Pancreas (tissue), 10 donors: Measurements from ENCODE around the gene EML1. TPM values are rescaled to one million over a fixed set of nuclear protein-coding genes. Genes with fewer than 3 reads are reported as not detected.

Experiments used
- ATAC-seq, 4 donors: fragments of 200-7000 bp; cut with Tn5 transposase; one replicate each; pipeline versions ENCODE4 v1.8.0 to v1.9.1; 2020; ENCODE audit warnings: mild to moderate bottlenecking in 4 of 4, moderate library complexity in 4 of 4
- DNase-seq, 6 donors: peaks; one replicate each; pipeline ENCODE4 v3.0.0-alpha.2; 2020
- FAIRE-seq: peaks from 2 replicates; lab custom pipeline; 2012; peaks lifted over from hg19 to GRCh38; lab: Jason Lieb, UNC
- H3K27ac ChIP-seq, 4 donors: fragments of 200-600 bp; sonication (generic); 1 replicate in 3 of 4; 2 replicates in 1 of 4; pipeline versions ENCODE4 v1.5.0 to v1.8.0; 2020
- H3K27me3 ChIP-seq, 4 donors: fragments of 200-600 bp; one replicate each; pipeline ENCODE4 v1.8.0; 2021
- H3K36me3 ChIP-seq, 3 donors: fragments of 200-600 bp; sonication (generic) in 1 of 3; one replicate each; pipeline versions ENCODE4 v1.5.0 to v1.8.0; 2020 to 2021
- H3K4me1 ChIP-seq, 3 donors: fragments of 200-600 bp; one replicate each; pipeline ENCODE4 v1.8.0; 2021
- H3K4me3 ChIP-seq, 4 donors: fragments of 200-600 bp; sonication (generic) in 2 of 4; one replicate each; pipeline versions ENCODE4 v1.5.0 to v1.8.0; 2020 to 2021
- H3K9me3 ChIP-seq, 4 donors: fragments of 200-600 bp; one replicate each; pipeline ENCODE4 v1.8.0; 2021
- CTCF ChIP-seq, 4 donors: fragments of 200-600 bp; sonication (generic) in 3 of 4; IDR thresholded peaks; one replicate each; pipeline versions ENCODE4 v1.5.0 to v1.8.0; 2021; ENCODE audit warnings: antibody characterized with exemption in 4 of 4
- WGBS, 2 donors: extraction: QIAGEN DNeasy Blood & Tissue Kit; methylation state at CpG; one replicate each; pipeline ENCODE4 v1.1.7; 2013; 5-methylcytosine and 5-hydroxymethylcytosine counted together
- intact Hi-C, 3 donors: fragments of 100-400 bp; cut with DNase I; formaldehyde crosslinking; loops; one replicate each; pipeline versions ENCODE4 v1.11.1 to v1.14.2; 2022
- polyA plus RNA-seq, 2 donors: library from polyadenylated mRNA; stranded (reverse); fragments of 200-250 nt; gene quantifications; one replicate each; pipeline ENCODE4 v1.2.3, GENCODE V29; 2013
- total RNA-seq, 6 donors: library from RNA; stranded (reverse); fragmentation: NEBNext Ultra II Directional in 4 of 6; extraction: Animal tissue kit (Norgen Biotek cat#: 25700) in 4 of 6; gene quantifications; one replicate each; pipeline versions ENCODE4 v1.2.1 to v1.2.4, GENCODE V29; 2021 to 2023
- donor health status: healthy with polysubstance abuse.
- donor health status: DM: no; HTN: no; CAD: no; lungs with moderate emphysema.
- donor health status: DM: no; HTN: no; CAD: no.
- donor health status: control.
- donor health status: control.
- donor health status: Bipolar disorder and iron deficiency.
- donor health status: DM: yes; HTN: yes; CAD: no.
- donor health status: DM: no; HTN: no; CAD: no.
- donor health status: DM: no; HTN: no; CAD: no.
- donor health status: DM: yes; HTN: yes; CAD: no.

The EML1 gene
- total and polyA plus RNA-seq, 8 donors, result 3.8 to 13.4 (median 9.7) TPM

GRCh38 chr14:99809859-99810558 is 16.8 kb downstream of the EML1 start:
- intact Hi-C loops, result no loop called here
- H3K27ac ChIP-seq, result peak overlapping the region in 2 of 4 donors; percentile 33 to 43
- DNase-seq (peak in 4 of 6 donors; percentile 32 to 64 (median 40)), FAIRE-seq (no peak), ATAC-seq (peak in 3 of 4 donors; percentile 79 to 88 (median 80))
- peaks cover 0 to 12% (median 9%) of the 10 kb centered on the region in 3 donors for H3K4me1 ChIP-seq
- H3K36me3 ChIP-seq, result no peaks in the 10 kb centered on the region
- no peaks in the 10 kb centered on the region for H3K9me3 ChIP-seq
- no peaks in the 10 kb centered on the region for H3K27me3 ChIP-seq
- WGBS, 2 donors, result 63 to 65% methylated on average over 16 of the region's 16 CpGs
- no peak for TF ChIP-seq CTCF (IDR thresholded peaks at IDR 0.05)
- H3K4me3 ChIP-seq, result no peak overlapping the region

GRCh38 chr14:99810559-99810874 is 17.3 kb downstream of the EML1 start:
- TF ChIP-seq CTCF (IDR thresholded peaks at IDR 0.05), result no peak
- Histone ChIP-seq H3K36me3 (no peaks in the 10 kb centered on the region), H3K27me3 (no peaks in the 10 kb centered on the region), H3K4me1 (peaks cover 0 to 12% (median 9%) of the 10 kb centered on the region in 3 donors), H3K9me3 (no peaks in the 10 kb centered on the region), H3K27ac (no peak overlapping the region), H3K4me3 (no peak overlapping the region)
- WGBS, 2 donors, result 83 to 95% methylated on average over 2 of the region's 2 CpGs
- intact Hi-C loops, result no loop called here
- no peak for ATAC-seq
- DNase-seq, result no peak
- FAIRE-seq, result no peak

- no peak for DNase-seq
- WGBS, 2 donors, result 95% methylated on average over 9 of the region's 9 CpGs
- H3K27ac ChIP-seq, result no peak overlapping the region
- no peak for FAIRE-seq
- TF ChIP-seq CTCF (IDR thresholded peaks at IDR 0.05), result no peak
- H3K9me3 ChIP-seq, result no peaks in the 10 kb centered on the region
- no peaks in the 10 kb centered on the region for H3K27me3 ChIP-seq
- no peak for ATAC-seq
- peaks cover 0 to 12% (median 9%) of the 10 kb centered on the region in 3 donors for H3K4me1 ChIP-seq
- no peaks in the 10 kb centered on the region for H3K36me3 ChIP-seq
- no peak overlapping the region for H3K4me3 ChIP-seq
- intact Hi-C loops, result no loop called here
Measured at GRCh38 chr14:99812096-99812750, 19.0 kb downstream of the EML1 start.

- no peak for DNase-seq
- Histone ChIP-seq H3K4me3 (no peak overlapping the region), H3K9me3 (no peaks in the 10 kb centered on the region), H3K36me3 (no peaks in the 10 kb centered on the region), H3K27ac (no peak overlapping the region), H3K27me3 (no peaks in the 10 kb centered on the region), H3K4me1 (peaks cover 0 to 12% (median 9%) of the 10 kb centered on the region in 3 donors)
- no peak for TF ChIP-seq CTCF (IDR thresholded peaks at IDR 0.05)
- intact Hi-C loops, result no loop called here
- 85 to 90% methylated on average over 6 of the region's 6 CpGs for WGBS, 2 donors
- no peak for ATAC-seq
- FAIRE-seq, result no peak
Measured at GRCh38 chr14:99812892-99813291, 19.7 kb downstream of the EML1 start.

GRCh38 chr14:99815696-99816095 is 22.5 kb downstream of the EML1 start:
- Histone ChIP-seq H3K4me1 (no peaks in the 10 kb centered on the region), H3K27ac (no peak overlapping the region), H3K36me3 (no peaks in the 10 kb centered on the region), H3K27me3 (no peaks in the 10 kb centered on the region), H3K4me3 (no peak overlapping the region), H3K9me3 (no peaks in the 10 kb centered on the region)
- TF ChIP-seq CTCF (IDR thresholded peaks at IDR 0.05), result no peak
- ATAC-seq, result no peak
- FAIRE-seq, result no peak
- WGBS, 2 donors, result 62 to 74% methylated on average over 6 of the region's 6 CpGs
- intact Hi-C loops, result no loop called here
- DNase-seq, result no peak
